Left ventricle myocardium inferior (tissue), 1 donor: ENCODE results near the gene COX11. TPM values are rescaled to one million over a fixed set of nuclear protein-coding genes. Genes with fewer than 3 reads are reported as not detected.

Experiments
- DNase-seq: peaks from one replicate; pipeline ENCODE4 v3.0.0-alpha.2; 2020
- H3K27ac ChIP-seq: fragments of 200-600 bp; replicated peaks from 2 replicates; pipeline ENCODE4 v1.8.0; 2021
- H3K27me3 ChIP-seq: fragments of 200-600 bp; 2 replicates; pipeline ENCODE4 v1.8.0; 2021; ENCODE audit warnings: low read depth
- H3K36me3 ChIP-seq: fragments of 200-600 bp; 2 replicates; pipeline ENCODE4 v1.8.0; 2021
- H3K4me1 ChIP-seq: fragments of 200-600 bp; 2 replicates; pipeline ENCODE4 v1.8.0; 2021
- H3K4me3 ChIP-seq: fragments of 200-600 bp; 2 replicates; pipeline ENCODE4 v1.8.0; 2021; ENCODE audit warnings: mild to moderate bottlenecking, moderate library complexity
- H3K9me3 ChIP-seq: fragments of 200-600 bp; replicated peaks from 2 replicates; pipeline ENCODE4 v1.8.0; 2021
- CTCF ChIP-seq: fragments of 200-600 bp; IDR thresholded peaks from 2 replicates; pipeline ENCODE4 v1.8.0; 2021; ENCODE audit warnings: antibody characterized with exemption, mild to moderate bottlenecking, borderline replicate concordance
- intact Hi-C: fragments of 100-400 bp; cut with micrococcal nuclease; formaldehyde crosslinking; loops from one replicate; pipeline ENCODE4 v1.11.0; 2022
- total RNA-seq: library from RNA; stranded (reverse); fragmentation: NEBNext Ultra II Directional; extraction: Animal tissue kit (Norgen Biotek cat#: 25700); gene quantifications from one replicate; pipeline ENCODE4 v1.2.1, GENCODE V29; 2021
- donor health status: DM: no; HTN: yes; CAD: no; lungs with severe emphysema.

The COX11 gene
- total RNA-seq, 1 donor from 2014 or later: 66.8 TPM

GRCh38 chr17:54992797-54993639 is 24.6 kb upstream of the COX11 start:
- H3K9me3 ChIP-seq: no peaks in the 10 kb centered on the region
- intact Hi-C loops: loop anchor here (5.0 kb wide), 1 partner anchor 354 kb away; no protein-coding TSS in a partner anchor
- H3K27me3 ChIP-seq: no peaks in the 10 kb centered on the region
- peaks cover 3% of the 10 kb centered on the region for H3K36me3 ChIP-seq
- no peak for DNase-seq
- peak; percentile 70 for TF ChIP-seq CTCF
- no peak overlapping the region for H3K4me3 ChIP-seq
- no peak overlapping the region for H3K27ac ChIP-seq
- H3K4me1 ChIP-seq: no peaks in the 10 kb centered on the region

GRCh38 chr17:54991567-54991966 is 23.1 kb upstream of the COX11 start:
- intact Hi-C loops: loop anchor here (5.0 kb wide), 1 partner anchor 356 kb away; no protein-coding TSS in a partner anchor
- Histone ChIP-seq H3K27ac (no peak overlapping the region), H3K36me3 (peaks cover 8% of the 10 kb centered on the region), H3K27me3 (no peaks in the 10 kb centered on the region), H3K4me1 (no peaks in the 10 kb centered on the region), H3K9me3 (no peaks in the 10 kb centered on the region), H3K4me3 (no peak overlapping the region)
- DNase-seq: no peak
- TF ChIP-seq CTCF: no peak

- Histone ChIP-seq H3K27ac (no peak overlapping the region), H3K4me1 (no peaks in the 10 kb centered on the region), H3K9me3 (no peaks in the 10 kb centered on the region), H3K4me3 (no peak overlapping the region), H3K36me3 (peaks cover 12% of the 10 kb centered on the region), H3K27me3 (no peaks in the 10 kb centered on the region)
- intact Hi-C loops: loop anchor here (5.0 kb wide), 1 partner anchor 357 kb away; no protein-coding TSS in a partner anchor
- DNase-seq: no peak
- no peak for TF ChIP-seq CTCF
Observed at GRCh38 chr17:54990118-54990517, 21.7 kb upstream of the COX11 start.

- no peak for DNase-seq
- no peak for TF ChIP-seq CTCF
- Histone ChIP-seq H3K27ac (no peak overlapping the region), H3K36me3 (peaks cover 9% of the 10 kb centered on the region), H3K4me1 (no peaks in the 10 kb centered on the region), H3K27me3 (no peaks in the 10 kb centered on the region), H3K9me3 (peaks cover 5% of the 10 kb centered on the region), H3K4me3 (no peak overlapping the region)
- intact Hi-C loops: no loop called here
Observed at GRCh38 chr17:54985476-54985875, 17.0 kb upstream of the COX11 start.

- Histone ChIP-seq H3K27me3 (no peaks in the 10 kb centered on the region), H3K27ac (no peak overlapping the region), H3K36me3 (peaks cover 9% of the 10 kb centered on the region), H3K9me3 (peaks cover 10% of the 10 kb centered on the region), H3K4me1 (no peaks in the 10 kb centered on the region), H3K4me3 (no peak overlapping the region)
- intact Hi-C loops: no loop called here
- DNase-seq: no peak
- no peak for TF ChIP-seq CTCF
Observed at GRCh38 chr17:54983260-54983659, 14.8 kb upstream of the COX11 start.
